Measurements from ENCODE around the gene BDH1.

BDH1 gene

DNA sequence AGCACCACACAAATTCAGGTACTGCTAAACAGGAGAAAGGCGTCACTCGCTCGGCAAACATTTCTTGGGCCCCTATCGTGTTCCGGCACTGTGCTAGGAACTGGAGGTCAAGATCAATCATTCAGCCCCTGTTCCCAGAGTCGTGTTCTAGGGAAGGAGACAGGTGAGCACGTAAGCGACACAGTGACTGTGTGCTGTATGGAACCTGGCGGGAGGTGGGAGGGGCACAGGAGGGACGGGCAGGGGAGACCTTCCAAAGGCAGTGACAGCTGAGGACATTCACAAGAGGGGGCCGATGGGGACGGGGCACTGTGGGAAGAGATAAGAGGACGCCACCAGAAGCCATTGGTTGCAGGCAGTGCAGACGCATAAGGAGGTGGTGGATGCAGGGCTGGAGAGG is 32.2 kb downstream of the BDH1 start:
- no peak for TF ChIP-seq SUZ12 (IDR thresholded peaks at IDR 0.05; ENCODE audit: extremely low read depth, insufficient read depth, insufficient read length)
- no peak for TF ChIP-seq ZNF274 (IDR thresholded peaks at IDR 0.05; ENCODE audit: low read depth, low read length)
- no peak for TF ChIP-seq YY1 (IDR thresholded peaks at IDR 0.05; ENCODE audit: insufficient read depth, insufficient read length)
- peaks cover 4% of the 10 kb centered on the region for H3K36me3 ChIP-seq (ENCODE audit: insufficient read depth, insufficient read length, low read length)
- no peak for DNase-seq (ENCODE audit: low read depth, low spot score)
- peaks cover 8% of the 10 kb centered on the region for H3K4me1 ChIP-seq (ENCODE audit: insufficient read depth, insufficient read length)
- no peaks in the 10 kb centered on the region for H3K27me3 ChIP-seq (ENCODE audit: insufficient read depth, insufficient read length)
- H3K9me3 ChIP-seq (ENCODE audit: insufficient read depth, low read length) = no peaks in the 10 kb centered on the region
- H3K4me3 ChIP-seq (ENCODE audit: insufficient read length, low read depth) = no peak overlapping the region
- no peak overlapping the region for H3K9ac ChIP-seq (ENCODE audit: insufficient read length, low read depth)

DNA sequence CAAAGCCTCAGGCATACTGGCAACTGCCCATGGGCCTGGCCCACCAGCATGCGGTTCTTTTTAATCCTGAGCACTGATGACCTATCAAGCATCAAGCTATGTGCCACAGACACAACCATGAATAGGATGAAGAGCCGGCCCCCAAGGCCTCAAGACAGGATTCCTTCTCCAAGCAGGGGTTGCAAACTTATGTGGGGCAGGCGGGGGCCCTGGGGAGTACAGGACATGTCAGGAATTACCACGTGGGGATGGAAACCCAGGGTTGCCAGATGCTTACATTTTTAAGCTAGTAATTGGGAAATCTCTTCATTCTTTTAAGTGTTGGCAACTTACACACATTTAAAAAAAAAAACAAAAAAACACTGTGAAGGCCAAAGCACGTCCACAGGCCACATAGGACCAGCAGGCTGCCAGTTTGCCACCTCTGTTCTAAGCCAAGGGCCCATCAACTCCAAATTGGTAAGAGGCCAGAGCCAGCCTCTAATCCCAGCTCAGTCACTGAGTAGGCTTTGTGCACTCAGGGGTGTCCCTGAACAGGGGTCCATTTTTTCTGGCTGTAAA is 32.8 kb downstream of the BDH1 start:
- H3K36me3 ChIP-seq (ENCODE audit: insufficient read depth, insufficient read length, low read length) = peaks cover 4% of the 10 kb centered on the region

DNA sequence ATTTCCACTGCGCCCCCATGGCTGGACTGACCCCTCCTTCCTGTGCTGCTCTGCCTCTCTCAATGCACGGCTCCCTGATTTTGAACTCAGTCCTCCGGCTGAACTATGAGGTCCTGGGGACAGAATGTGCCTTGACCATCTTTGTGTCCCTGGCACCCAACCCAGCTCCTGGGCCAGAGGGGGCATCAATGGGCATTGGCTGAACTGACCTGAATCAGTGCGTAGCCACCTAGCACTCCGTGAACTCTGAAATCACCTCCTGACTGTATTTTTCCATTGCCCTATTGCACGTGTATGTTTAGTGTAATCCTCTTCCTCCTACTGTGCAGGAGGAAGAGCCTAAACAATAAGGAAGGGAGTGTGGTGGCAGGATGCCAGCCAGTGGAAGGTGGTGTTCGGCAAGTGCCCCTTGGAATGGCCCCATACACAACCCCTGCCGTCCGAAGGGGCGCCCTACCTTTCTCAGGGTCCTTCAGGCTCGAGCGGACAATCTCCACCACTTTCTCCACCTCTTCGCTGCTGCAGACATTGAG is 33.5 kb downstream of the BDH1 start:
- TF ChIP-seq YY1 (IDR thresholded peaks at IDR 0.05; ENCODE audit: insufficient read depth, insufficient read length) (no peak), ZNF274 (IDR thresholded peaks at IDR 0.05; ENCODE audit: low read depth, low read length) (no peak)
- Histone ChIP-seq H3K4me1 (ENCODE audit: insufficient read depth, insufficient read length) (peaks cover 8% of the 10 kb centered on the region), H3K9ac (ENCODE audit: insufficient read length, low read depth) (no peak overlapping the region), H3K9me3 (ENCODE audit: insufficient read depth, low read length) (no peaks in the 10 kb centered on the region), H3K27me3 (ENCODE audit: insufficient read depth, insufficient read length) (no peaks in the 10 kb centered on the region), H3K36me3 (ENCODE audit: insufficient read depth, insufficient read length, low read length) (peaks cover 4% of the 10 kb centered on the region), H3K4me3 (ENCODE audit: insufficient read length, low read depth) (no peak overlapping the region)
- DNase-seq (ENCODE audit: low read depth, low spot score) = no peak

More for the DNA sequence above, 32.8 kb downstream of the BDH1 start:
- H3K9me3 ChIP-seq (ENCODE audit: insufficient read depth, low read length) = no peaks in the 10 kb centered on the region
- no peak for TF ChIP-seq YY1 (IDR thresholded peaks at IDR 0.05; ENCODE audit: insufficient read depth, insufficient read length)
- no peak for TF ChIP-seq SUZ12 (IDR thresholded peaks at IDR 0.05; ENCODE audit: extremely low read depth, insufficient read depth, insufficient read length)
- TF ChIP-seq ZNF274 (IDR thresholded peaks at IDR 0.05; ENCODE audit: low read depth, low read length) = no peak
- H3K4me1 ChIP-seq (ENCODE audit: insufficient read depth, insufficient read length) = peaks cover 8% of the 10 kb centered on the region
- no peak for DNase-seq (ENCODE audit: low read depth, low spot score)
- H3K27me3 ChIP-seq (ENCODE audit: insufficient read depth, insufficient read length) = no peaks in the 10 kb centered on the region
- H3K9ac ChIP-seq (ENCODE audit: insufficient read length, low read depth) = no peak overlapping the region
- no peak overlapping the region for H3K4me3 ChIP-seq (ENCODE audit: insufficient read length, low read depth)

DNA sequence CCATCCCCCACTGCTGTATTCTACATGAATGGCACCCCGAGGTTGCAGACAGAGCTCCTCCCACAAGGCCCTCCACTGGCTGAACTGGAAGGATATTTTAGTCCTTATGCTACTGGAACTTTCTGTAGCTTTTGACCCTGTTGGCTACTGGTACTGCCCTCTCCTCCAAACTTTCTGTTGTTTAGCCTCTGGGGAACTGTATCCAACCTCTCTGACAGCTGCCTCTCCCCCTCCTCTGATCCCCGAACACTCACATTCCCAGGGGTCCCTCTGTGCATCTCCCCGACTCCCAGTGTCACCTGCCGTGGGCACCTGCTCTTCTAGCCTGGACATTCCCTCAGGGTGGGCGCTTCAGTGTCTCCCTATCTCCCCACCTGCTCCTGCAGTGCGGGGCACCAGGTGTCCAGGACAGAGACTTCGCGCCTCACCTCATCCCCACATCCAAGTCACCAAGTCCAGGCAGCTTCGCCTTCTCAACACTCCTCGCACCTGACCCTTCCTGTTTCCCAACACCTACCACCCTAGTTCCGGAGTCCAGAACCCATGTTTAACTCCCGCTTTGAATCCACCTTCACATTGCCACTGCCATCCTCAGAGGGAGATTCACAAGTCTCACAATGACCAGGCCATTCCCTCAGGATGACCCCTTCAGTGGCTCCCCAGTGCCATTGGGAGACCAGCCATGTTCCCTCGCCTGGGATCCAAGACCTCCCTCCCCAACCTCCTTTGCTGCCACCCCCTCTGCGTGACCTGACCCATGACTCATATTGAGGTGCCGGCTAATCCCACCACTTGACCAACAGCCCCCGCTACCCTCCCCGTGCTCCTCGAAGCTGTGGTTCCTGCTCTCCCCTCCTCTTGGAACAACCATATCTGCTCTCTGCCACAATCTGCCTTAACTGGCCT is 34.2 kb downstream of the BDH1 start:
- no peak for TF ChIP-seq SUZ12 (IDR thresholded peaks at IDR 0.05; ENCODE audit: extremely low read depth, insufficient read depth, insufficient read length)
- TF ChIP-seq YY1 (IDR thresholded peaks at IDR 0.05; ENCODE audit: insufficient read depth, insufficient read length) = no peak
- no peak for TF ChIP-seq ZNF274 (IDR thresholded peaks at IDR 0.05; ENCODE audit: low read depth, low read length)
- Histone ChIP-seq H3K9me3 (ENCODE audit: insufficient read depth, low read length) (no peaks in the 10 kb centered on the region), H3K27me3 (ENCODE audit: insufficient read depth, insufficient read length) (no peaks in the 10 kb centered on the region), H3K4me3 (ENCODE audit: insufficient read length, low read depth) (no peak overlapping the region), H3K9ac (ENCODE audit: insufficient read length, low read depth) (no peak overlapping the region), H3K4me1 (ENCODE audit: insufficient read depth, insufficient read length) (peaks cover 8% of the 10 kb centered on the region), H3K36me3 (ENCODE audit: insufficient read depth, insufficient read length, low read length) (peaks cover 4% of the 10 kb centered on the region)
- no peak for DNase-seq (ENCODE audit: low read depth, low spot score)

DNA sequence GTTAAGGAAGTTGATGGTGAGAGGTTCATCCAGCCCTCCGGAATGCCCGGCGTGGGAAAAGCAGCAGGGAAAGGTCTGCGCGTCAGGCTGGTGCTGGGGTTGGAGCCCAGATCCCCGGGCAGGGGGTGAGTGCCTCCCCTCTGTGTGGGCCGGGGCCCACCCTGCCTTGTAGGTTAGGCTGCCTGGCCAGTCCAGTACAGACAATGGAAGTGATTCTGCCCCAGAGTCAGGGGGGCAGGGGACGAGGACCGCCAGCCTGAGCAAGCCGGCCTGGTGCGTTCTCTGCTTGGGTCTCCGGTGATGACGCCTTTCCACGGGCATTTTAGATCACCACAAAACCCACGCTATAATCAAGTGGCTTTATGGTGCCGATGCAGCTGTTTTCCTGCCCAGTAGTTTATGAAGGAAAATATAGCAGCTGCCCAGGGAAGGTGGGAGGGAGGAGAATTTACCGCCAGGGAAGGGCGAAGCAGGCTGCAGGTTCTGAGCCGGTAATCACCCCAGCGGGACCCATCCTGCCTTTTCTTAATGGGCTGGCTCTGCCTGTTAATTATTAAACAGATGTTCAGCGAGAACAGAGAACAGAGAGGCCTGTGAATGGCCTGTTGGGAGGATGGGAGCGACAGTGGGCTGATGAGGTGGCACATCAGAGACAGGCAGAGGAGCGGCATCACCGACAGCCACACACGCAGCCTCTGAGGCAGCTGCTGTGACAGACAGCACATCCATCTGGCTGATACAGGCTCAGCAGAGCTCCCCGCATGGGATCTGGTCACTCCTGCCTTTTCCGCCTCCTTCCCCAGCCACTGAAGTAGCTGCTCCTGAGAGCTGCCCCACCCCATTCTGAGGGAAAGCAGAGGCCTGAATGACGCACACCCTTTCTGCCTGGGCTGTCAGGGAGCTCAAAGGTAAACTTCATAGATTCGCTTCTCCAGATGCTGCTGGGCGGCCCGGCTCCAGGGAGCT is 35.2 kb downstream of the BDH1 start:
- DNase-seq (ENCODE audit: low read depth, low spot score) = no peak
- Histone ChIP-seq H3K9ac (ENCODE audit: insufficient read length, low read depth) (no peak overlapping the region), H3K4me3 (ENCODE audit: insufficient read length, low read depth) (no peak overlapping the region), H3K4me1 (ENCODE audit: insufficient read depth, insufficient read length) (peaks cover 8% of the 10 kb centered on the region), H3K36me3 (ENCODE audit: insufficient read depth, insufficient read length, low read length) (peaks cover 4% of the 10 kb centered on the region), H3K27me3 (ENCODE audit: insufficient read depth, insufficient read length) (no peaks in the 10 kb centered on the region), H3K9me3 (ENCODE audit: insufficient read depth, low read length) (no peaks in the 10 kb centered on the region)
- TF ChIP-seq SUZ12 (IDR thresholded peaks at IDR 0.05; ENCODE audit: extremely low read depth, insufficient read depth, insufficient read length) (no peak), YY1 (IDR thresholded peaks at IDR 0.05; ENCODE audit: insufficient read depth, insufficient read length) (no peak), ZNF274 (IDR thresholded peaks at IDR 0.05; ENCODE audit: low read depth, low read length) (no peak)

DNA sequence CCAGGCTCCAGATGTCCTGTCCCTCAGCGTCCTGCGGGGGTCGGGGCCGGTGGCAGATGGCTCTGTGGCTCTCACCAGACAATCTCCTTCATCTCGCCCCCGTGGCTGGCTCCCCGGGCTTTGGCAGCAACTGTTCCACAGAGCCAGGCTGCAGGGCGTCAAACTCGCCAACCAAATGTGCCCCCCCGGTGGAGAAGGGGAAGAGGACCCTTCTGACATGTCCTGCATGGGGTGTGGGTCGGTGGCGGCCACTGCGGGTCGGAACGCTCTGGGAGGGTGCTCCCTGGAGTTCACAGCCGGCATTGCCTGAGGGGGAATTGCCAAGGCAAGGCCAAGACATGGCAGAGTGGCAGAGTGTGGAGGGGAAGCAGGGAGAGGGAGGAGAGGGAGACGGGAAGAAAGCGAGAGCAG is 36.0 kb downstream of the BDH1 start:
- Histone ChIP-seq H3K36me3 (ENCODE audit: insufficient read depth, insufficient read length, low read length) (peaks cover 7% of the 10 kb centered on the region), H3K4me3 (ENCODE audit: insufficient read length, low read depth) (no peak overlapping the region), H3K9ac (ENCODE audit: insufficient read length, low read depth) (no peak overlapping the region), H3K4me1 (ENCODE audit: insufficient read depth, insufficient read length) (peaks cover 8% of the 10 kb centered on the region), H3K9me3 (ENCODE audit: insufficient read depth, low read length) (no peaks in the 10 kb centered on the region), H3K27me3 (ENCODE audit: insufficient read depth, insufficient read length) (no peaks in the 10 kb centered on the region)
- no peak for TF ChIP-seq SUZ12 (IDR thresholded peaks at IDR 0.05; ENCODE audit: extremely low read depth, insufficient read depth, insufficient read length)
- no peak for TF ChIP-seq YY1 (IDR thresholded peaks at IDR 0.05; ENCODE audit: insufficient read depth, insufficient read length)
- no peak for TF ChIP-seq ZNF274 (IDR thresholded peaks at IDR 0.05; ENCODE audit: low read depth, low read length)
- no peak for DNase-seq (ENCODE audit: low read depth, low spot score)

Data from NT2/D1 (cell line).